ENCODE measurements around the gene MAPKBP1.
A peak's percentile ranks its signal among the peaks of the same experiment; 100 is the strongest.

The MAPKBP1 gene, protein sequence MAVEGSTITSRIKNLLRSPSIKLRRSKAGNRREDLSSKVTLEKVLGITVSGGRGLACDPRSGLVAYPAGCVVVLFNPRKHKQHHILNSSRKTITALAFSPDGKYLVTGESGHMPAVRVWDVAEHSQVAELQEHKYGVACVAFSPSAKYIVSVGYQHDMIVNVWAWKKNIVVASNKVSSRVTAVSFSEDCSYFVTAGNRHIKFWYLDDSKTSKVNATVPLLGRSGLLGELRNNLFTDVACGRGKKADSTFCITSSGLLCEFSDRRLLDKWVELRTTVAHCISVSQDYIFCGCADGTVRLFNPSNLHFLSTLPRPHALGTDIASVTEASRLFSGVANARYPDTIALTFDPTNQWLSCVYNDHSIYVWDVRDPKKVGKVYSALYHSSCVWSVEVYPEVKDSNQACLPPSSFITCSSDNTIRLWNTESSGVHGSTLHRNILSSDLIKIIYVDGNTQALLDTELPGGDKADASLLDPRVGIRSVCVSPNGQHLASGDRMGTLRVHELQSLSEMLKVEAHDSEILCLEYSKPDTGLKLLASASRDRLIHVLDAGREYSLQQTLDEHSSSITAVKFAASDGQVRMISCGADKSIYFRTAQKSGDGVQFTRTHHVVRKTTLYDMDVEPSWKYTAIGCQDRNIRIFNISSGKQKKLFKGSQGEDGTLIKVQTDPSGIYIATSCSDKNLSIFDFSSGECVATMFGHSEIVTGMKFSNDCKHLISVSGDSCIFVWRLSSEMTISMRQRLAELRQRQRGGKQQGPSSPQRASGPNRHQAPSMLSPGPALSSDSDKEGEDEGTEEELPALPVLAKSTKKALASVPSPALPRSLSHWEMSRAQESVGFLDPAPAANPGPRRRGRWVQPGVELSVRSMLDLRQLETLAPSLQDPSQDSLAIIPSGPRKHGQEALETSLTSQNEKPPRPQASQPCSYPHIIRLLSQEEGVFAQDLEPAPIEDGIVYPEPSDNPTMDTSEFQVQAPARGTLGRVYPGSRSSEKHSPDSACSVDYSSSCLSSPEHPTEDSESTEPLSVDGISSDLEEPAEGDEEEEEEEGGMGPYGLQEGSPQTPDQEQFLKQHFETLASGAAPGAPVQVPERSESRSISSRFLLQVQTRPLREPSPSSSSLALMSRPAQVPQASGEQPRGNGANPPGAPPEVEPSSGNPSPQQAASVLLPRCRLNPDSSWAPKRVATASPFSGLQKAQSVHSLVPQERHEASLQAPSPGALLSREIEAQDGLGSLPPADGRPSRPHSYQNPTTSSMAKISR (N-terminal part only)

DNA sequence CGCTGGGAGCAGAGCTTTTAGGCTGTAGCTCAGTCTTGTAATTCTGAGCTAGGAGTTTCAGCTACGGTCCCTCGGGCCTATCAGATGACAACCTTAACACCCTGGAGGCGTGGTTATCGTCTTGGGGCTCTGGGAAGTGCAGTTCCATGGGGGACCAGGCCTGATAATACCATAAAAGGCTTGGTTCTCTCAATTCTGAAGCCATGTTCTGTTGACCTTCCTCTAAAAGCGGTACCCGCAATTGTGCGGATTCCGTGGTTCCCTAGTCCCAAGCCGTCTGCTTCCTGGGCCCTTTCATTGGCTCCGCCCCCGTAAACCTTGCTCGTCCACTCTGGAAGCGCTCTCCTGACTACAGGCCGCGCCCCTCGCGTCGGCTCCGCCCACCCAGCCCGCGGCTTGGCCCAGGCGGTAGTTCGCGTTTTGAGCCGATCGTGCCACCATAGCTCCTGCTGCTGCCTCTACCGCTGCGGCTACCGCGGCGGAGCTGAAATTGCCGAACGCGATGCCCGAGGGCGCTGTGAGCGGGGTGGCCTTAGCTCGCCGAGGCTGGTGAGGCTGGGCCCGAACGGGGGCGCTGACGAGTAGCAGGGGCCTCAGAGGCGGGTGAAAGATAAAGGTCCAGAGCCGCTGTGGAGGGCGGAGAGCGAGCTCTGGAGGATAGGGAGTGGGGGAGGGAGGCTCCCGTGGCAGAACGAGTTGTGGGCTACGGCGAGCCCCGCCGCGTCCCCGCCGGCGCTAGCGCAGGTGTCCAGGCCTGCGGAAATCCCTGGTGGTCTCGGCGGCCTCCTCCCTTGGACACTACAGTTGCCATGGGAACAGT is at the start of gene MAPKBP1:
MAPKBP1 (plus strand) TSS at position 423 of the 820 bp plus-strand sequence. CDS start 792 bp downstream, outside the sequence.
- TF ChIP-seq GATA3 (IDR thresholded peaks at IDR 0.05; ENCODE audit: low read depth, low read length) (no peak), GATA2 (IDR thresholded peaks at IDR 0.05; ENCODE audit: low read depth, low read length) (peak; percentile 57; the same call in 1 of the 2 replicates)

DNA sequence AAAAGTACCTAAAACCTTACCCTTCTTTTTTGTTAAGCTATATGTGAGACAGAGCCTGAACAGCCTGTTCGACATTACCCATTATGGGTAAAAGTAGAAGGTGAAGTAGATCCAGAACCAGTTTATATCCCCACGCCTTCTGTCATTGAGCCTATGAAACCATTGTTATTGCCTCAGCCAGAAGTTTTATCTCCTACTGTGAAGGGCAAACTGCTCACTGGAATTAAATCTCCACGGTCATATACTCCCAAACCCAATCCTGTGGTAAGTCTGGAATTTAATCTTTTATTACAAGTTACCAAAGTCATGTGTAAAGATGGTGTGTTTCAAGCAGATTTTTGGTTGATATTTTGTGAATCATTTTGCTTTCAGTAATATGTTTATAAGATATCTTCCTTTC is 47.1 kb upstream of the MAPKBP1 start:
- TF ChIP-seq GATA3 (IDR thresholded peaks at IDR 0.05; ENCODE audit: low read depth, low read length) = no peak
- TF ChIP-seq GATA2 (IDR thresholded peaks at IDR 0.05; ENCODE audit: low read depth, low read length) = no peak

DNA sequence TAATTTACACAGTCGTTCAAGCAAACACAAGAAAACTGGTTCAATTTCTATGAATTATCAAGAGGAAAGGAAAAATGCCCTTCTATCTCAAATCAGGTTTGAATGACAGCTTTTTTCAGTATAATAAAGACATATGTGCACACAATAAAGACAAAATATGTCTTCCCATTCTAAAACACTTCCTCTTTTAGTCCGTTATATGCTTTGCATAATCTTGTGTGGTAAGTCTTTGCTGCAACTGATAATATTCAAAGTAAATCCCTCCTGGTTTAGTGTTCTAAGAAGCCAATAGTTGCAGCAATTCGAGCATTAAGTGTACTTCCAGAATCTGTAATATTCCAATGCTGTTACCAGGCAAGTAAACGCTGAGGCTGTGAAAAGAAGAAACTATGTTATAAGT is 43.7 kb upstream of the MAPKBP1 start:
- no peak for TF ChIP-seq GATA2 (IDR thresholded peaks at IDR 0.05; ENCODE audit: low read depth, low read length)
- no peak for TF ChIP-seq GATA3 (IDR thresholded peaks at IDR 0.05; ENCODE audit: low read depth, low read length)

DNA sequence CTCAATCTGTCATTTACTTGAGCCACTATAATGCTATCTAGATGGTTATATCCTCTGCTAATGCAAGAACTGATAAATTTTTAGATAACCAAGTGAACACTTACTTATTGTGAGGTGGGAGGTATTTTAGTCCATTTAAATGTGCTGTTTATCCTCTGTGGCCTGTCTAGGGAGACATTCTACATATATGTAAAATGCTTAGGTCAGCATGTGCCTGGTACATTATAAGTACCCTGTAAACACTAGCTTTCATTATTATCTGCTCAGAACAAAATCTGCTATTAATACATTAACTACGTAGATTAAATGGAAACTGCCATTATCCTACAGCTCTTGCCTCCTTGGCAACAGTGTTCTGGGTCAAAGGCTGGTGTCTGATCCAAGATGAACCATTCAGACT is 41.8 kb upstream of the MAPKBP1 start:
- no peak for TF ChIP-seq GATA3 (IDR thresholded peaks at IDR 0.05; ENCODE audit: low read depth, low read length)
- TF ChIP-seq GATA2 (IDR thresholded peaks at IDR 0.05; ENCODE audit: low read depth, low read length) = no peak

DNA sequence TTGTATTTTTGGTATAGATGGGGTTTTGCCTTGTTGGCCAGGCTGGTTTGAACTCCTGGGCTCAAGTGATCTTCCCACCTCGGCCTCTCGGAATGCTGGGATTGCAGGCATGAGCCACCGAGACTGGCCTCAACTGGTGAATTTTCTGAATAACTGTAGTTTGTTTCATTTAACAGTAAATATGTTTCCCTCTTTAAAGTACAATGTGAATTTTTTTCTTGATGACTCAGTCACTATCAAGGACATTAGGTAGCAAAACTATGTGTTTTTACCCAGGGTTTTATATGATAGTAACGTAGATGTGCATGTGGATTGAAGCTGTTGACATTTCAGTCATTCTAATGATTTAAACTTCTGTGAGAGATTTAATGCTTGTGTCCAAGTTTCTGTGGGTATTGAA is 40.2 kb upstream of the MAPKBP1 start:
- TF ChIP-seq GATA2 (IDR thresholded peaks at IDR 0.05; ENCODE audit: low read depth, low read length) (no peak), GATA3 (IDR thresholded peaks at IDR 0.05; ENCODE audit: low read depth, low read length) (no peak)

DNA sequence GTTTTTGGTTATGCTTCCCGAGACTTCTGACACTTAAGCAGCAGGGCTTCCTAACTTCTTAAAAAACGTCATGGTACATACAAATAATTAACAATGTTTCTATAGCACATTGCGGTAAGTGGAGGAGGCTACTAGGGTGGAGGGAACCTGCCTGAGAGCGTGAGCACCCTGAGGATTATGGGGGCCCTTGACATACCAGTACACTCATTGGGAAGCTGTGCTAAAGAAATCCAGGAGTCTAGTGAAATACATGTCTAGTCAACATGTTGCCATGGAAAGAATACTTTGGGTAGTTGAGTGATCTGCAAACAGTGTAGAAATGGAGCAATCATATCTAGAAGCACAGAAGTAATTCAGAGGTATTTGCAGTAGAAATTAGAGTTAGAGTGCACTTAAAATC is 39.2 kb upstream of the MAPKBP1 start:
- TF ChIP-seq GATA2 (IDR thresholded peaks at IDR 0.05; ENCODE audit: low read depth, low read length) = no peak

DNA sequence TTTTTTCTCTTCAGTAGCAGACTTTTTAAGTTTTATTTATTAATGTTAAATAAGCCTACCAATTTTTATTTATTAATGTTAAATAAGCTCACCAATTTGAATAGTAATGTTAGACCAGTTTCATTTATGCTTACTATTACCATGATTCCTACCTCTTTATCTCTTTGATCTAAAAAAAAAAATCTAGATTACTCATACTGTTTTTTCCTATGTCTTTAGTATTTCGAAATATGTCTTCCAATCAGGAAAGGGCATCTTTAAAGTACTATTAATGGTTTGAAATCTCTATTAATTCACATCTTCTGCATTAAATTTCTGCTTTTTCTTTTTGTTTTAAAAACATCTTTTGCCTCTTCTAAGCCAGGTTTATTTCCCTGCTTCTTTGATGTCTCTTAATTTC is 27.5 kb upstream of the MAPKBP1 start:
- TF ChIP-seq GATA2 (IDR thresholded peaks at IDR 0.05; ENCODE audit: low read depth, low read length) (no peak), GATA3 (IDR thresholded peaks at IDR 0.05; ENCODE audit: low read depth, low read length) (no peak)

DNA sequence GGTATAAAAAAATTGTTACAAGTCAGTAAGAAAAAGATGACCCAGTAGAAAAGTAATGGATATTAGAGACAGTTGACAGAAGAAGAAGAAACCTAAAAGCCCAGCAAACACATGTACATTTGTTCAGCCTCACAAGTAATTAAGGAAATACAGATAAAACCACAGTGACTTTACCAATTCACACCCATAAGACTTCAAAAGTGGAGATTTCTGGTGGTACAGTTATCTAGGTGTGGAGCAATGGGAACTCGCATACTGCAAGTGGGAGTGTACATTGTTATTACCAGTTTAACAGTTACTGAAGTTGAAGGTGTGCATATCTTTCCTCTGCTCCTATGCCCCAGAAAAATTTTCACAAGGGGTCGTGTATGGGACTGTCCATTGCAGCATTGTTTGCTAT is 18.1 kb upstream of the MAPKBP1 start:
- no peak for TF ChIP-seq GATA2 (IDR thresholded peaks at IDR 0.05; ENCODE audit: low read depth, low read length)
- TF ChIP-seq GATA3 (IDR thresholded peaks at IDR 0.05; ENCODE audit: low read depth, low read length) = no peak

DNA sequence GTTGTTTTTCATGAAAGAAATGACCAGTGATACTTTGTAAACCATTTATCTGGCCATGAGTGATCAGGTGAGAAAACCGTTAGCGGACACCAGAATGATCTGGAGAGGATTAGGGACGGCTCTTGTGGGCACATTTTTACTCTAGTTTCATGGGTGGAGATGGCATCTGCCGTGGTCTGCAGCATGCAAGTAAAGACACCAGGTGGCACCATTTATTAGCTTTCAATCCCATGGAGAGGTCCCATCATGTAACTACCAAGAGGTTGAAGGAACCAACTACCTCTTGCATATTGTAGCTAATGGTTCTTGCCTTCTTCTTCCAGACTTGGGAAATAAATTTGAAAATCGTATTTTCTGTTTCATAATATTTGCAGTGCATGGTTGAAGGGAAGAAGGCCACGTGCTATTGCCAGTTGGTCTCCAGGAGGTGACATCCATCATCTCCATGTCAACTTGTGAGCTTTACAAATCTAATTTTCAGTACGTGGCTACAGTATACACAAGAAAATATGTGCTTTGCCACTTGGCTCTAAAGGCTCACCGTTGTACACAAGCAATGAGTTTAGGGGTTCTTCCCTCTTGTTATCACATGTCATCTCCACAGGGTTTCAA is 1.5 kb upstream of the MAPKBP1 start:
- TF ChIP-seq GATA2 (IDR thresholded peaks at IDR 0.05; ENCODE audit: low read depth, low read length) (no peak), GATA3 (IDR thresholded peaks at IDR 0.05; ENCODE audit: low read depth, low read length) (no peak)

DNA sequence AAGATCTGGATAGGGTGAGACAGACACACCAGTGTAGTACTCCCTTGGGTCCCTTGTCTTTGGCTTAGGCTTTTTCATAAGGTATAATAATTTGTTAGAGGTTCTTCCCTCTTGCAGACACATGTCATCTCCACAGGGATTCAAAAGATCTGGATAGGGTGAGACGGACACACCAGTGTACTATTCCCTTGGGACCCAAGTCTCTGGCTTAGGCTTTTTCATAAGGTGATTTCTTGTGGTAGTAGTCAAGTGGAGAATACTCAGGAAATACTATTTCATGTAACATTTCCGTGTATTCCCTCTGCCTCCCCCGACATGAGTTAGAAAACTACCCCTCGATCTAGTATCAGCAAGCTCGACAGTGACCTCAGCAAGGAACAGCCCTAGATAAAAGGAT is 954 bp upstream of the MAPKBP1 start:
- TF ChIP-seq GATA3 (IDR thresholded peaks at IDR 0.05; ENCODE audit: low read depth, low read length) = no peak
- no peak for TF ChIP-seq GATA2 (IDR thresholded peaks at IDR 0.05; ENCODE audit: low read depth, low read length)

DNA sequence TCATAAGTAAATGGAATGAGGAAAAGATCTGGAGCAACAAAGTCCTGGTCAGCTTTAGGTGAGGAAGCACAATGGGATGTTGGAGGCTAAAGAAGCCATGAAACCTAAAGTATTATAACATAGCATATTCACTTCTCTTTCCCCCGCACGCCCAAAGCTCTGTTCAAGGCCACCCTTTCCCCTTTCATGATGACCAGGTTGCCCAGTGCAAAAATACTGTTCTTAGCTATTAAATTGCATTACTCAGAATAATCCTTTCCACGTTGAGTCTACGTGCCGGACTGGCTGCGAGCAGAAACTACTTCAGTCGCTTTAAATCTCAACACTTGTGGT is 589 bp upstream of the MAPKBP1 start:
- no peak for TF ChIP-seq GATA3 (IDR thresholded peaks at IDR 0.05; ENCODE audit: low read depth, low read length)
- TF ChIP-seq GATA2 (IDR thresholded peaks at IDR 0.05; ENCODE audit: low read depth, low read length) = no peak

DNA sequence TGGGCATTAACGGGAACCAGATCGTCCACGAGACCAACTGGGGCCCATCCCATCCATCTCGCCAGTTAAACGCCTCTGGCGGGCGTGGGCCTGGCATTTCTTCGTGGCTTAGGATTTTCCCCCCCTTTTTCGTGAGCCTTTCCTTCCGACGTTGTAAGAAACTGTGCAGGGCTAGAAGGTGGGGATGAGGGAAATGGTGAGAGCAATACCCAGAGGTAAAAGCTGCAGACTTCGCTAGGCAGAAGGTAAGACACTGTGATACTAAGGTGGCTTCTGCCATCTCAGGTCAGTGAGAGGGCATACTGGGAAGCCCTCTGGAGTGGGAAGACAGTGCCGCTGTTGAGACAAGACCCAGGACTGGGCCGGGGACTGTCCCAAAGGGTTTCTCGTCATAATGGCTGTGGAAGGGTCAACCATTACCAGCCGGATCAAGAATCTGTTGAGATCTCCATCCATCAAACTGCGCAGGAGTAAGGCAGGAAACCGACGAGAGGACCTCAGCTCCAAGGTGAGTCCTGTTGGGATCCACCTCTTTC is 666 bp downstream of the MAPKBP1 start:
- TF ChIP-seq GATA2 (IDR thresholded peaks at IDR 0.05; ENCODE audit: low read depth, low read length) = no peak
- TF ChIP-seq GATA3 (IDR thresholded peaks at IDR 0.05; ENCODE audit: low read depth, low read length) = no peak

DNA sequence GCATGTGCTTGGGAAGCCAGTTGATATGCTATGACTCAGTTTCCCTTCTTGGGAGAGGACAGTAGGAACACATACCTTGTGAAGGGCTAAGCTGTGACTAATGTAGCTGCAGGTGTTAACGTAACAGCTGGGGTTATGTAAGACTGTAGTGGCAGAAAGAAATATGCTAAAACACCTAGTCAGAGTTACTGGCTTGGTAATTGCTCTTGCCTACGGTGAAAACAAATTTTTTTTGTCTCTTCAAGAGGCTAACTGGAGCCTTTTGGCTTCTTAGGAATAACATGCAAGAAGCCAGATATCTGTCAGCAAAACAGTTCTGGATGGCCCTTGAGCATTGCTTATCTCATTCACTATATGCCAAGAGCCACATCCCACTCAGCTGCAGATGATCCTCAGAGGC is 1.4 kb downstream of the MAPKBP1 start:
- TF ChIP-seq GATA2 (IDR thresholded peaks at IDR 0.05; ENCODE audit: low read depth, low read length) (no peak), GATA3 (IDR thresholded peaks at IDR 0.05; ENCODE audit: low read depth, low read length) (no peak)

All from SH-SY5Y (cell line).